Measurements from ENCODE around the gene FAM107B. TPM values are rescaled to one million over a fixed set of nuclear protein-coding genes. Genes with fewer than 3 reads are reported as not detected.
"Not testable (repeated sequence)": the region's sequence is repeated elsewhere in the genome, so short reads cannot be mapped to it uniquely, and the experiment has no call there.

FAM107B gene
- total and polyA plus RNA-seq, 8 donors: 22.6 to 105 (median 54.5) TPM

- 91 to 93% methylated on average over 3 of the region's 3 CpGs for WGBS, 2 donors
- intact Hi-C loops (cut with DNase I): no loop called here
- ATAC-seq (no peak), DNase-seq (no peak), FAIRE-seq (no peak)
- TF ChIP-seq, protein P1, sequence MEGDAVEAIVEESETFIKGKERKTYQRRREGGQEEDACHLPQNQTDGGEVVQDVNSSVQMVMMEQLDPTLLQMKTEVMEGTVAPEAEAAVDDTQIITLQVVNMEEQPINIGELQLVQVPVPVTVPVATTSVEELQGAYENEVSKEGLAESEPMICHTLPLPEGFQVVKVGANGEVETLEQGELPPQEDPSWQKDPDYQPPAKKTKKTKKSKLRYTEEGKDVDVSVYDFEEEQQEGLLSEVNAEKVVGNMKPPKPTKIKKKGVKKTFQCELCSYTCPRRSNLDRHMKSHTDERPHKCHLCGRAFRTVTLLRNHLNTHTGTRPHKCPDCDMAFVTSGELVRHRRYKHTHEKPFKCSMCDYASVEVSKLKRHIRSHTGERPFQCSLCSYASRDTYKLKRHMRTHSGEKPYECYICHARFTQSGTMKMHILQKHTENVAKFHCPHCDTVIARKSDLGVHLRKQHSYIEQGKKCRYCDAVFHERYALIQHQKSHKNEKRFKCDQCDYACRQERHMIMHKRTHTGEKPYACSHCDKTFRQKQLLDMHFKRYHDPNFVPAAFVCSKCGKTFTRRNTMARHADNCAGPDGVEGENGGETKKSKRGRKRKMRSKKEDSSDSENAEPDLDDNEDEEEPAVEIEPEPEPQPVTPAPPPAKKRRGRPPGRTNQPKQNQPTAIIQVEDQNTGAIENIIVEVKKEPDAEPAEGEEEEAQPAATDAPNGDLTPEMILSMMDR (IDR thresholded peaks at IDR 0.05): no peak
- Histone ChIP-seq H3K9me3 (no peaks in the 10 kb centered on the region), H3K36me3 (no peaks in the 10 kb centered on the region), H3K4me3 (no peak overlapping the region), H3K27ac (no peak overlapping the region), H3K4me1 (peaks cover 0 to 7% (median 4%) of the 10 kb centered on the region in 3 donors), H3K27me3 (no peaks in the 10 kb centered on the region)
Measured at GRCh38 chr10:14660831-14661230, 113.9 kb downstream of the FAM107B start.

GRCh38 chr10:14659626-14660196 lies 115.0 kb downstream of the FAM107B start:
- no peak for DNase-seq

GRCh38 chr10:14659137-14659536 lies 115.6 kb downstream of the FAM107B start:
- not testable (repeated sequence) for H3K27ac ChIP-seq

More at GRCh38 chr10:14659626-14660196, 115.0 kb downstream of the FAM107B start:
- ATAC-seq (peak in 2 of 4 donors; percentile 55 to 69), FAIRE-seq (no peak)
- Histone ChIP-seq H3K4me3 (no peak overlapping the region), H3K27ac (no peak overlapping the region), H3K36me3 (no peaks in the 10 kb centered on the region), H3K9me3 (no peaks in the 10 kb centered on the region), H3K4me1 (peaks cover 0 to 3% (median 0%) of the 10 kb centered on the region in 3 donors), H3K27me3 (no peaks in the 10 kb centered on the region)
- TF ChIP-seq, protein P1 (IDR thresholded peaks at IDR 0.05): no peak
- intact Hi-C loops (cut with DNase I): no loop called here
- WGBS, 2 donors: 81 to 85% methylated on average over 7 of the region's 7 CpGs

DNA sequence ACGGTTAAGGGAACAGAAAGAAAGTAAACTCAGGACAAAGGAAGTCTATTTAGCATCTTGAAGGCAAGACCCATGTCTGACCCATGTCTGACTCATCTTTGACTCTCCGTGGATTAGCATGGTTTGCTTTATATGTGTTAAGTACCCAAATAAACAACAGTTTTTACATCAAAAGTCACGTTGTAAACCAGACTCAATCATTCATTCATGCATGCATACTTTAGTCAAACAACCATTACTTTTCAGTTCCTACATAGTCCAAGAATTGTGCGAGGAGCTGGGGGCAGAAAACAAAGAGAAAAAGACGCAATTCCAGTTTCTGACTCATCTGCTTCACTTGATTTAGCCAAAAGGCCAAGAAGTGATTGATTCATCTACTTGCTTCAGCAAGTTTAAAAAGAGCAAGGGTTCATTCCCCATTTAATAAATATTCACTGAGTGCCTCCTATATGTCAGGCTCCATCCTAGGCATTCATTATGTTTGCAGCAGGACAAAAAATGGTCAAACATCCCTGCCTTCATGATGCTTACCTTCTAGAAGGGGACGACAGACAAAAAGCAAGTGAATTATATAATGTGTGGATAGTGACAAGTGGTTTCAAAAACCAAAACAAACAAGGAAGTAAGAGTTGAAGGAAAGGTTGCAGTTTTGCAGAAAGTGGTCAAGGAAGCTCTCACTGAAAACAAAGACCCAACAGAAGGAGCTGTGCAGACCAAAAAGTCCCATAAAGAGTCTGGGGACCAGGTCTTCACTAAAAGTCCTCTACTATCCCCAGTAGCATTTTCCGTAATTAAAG lies 116.2 kb downstream of the FAM107B start:
- FAIRE-seq (no peak), ATAC-seq (no peak), DNase-seq (no peak)
- intact Hi-C loops (cut with DNase I): no loop called here
- 74 to 77% methylated on average over 7 of the region's 7 CpGs for WGBS, 2 donors
- H3K4me3 ChIP-seq: no peak overlapping the region
- TF ChIP-seq, protein P1 (IDR thresholded peaks at IDR 0.05): no peak
- H3K27ac ChIP-seq: no peak overlapping the region
- H3K9me3 ChIP-seq: no peaks in the 10 kb centered on the region
- H3K27me3 ChIP-seq: no peaks in the 10 kb centered on the region
- H3K36me3 ChIP-seq: no peaks in the 10 kb centered on the region
- H3K4me1 ChIP-seq: peaks cover 9 to 14% (median 10%) of the 10 kb centered on the region in 3 donors

More at GRCh38 chr10:14659137-14659536, 115.6 kb downstream of the FAM107B start:
- WGBS, 2 donors: 96 to 98% methylated on average over 6 of the region's 6 CpGs
- H3K27me3 ChIP-seq; FAIRE-seq; DNase-seq; H3K4me3 ChIP-seq; intact Hi-C loops (cut with DNase I); H3K9me3 ChIP-seq; ATAC-seq; H3K4me1 ChIP-seq; H3K36me3 ChIP-seq: not testable (repeated sequence)

DNA sequence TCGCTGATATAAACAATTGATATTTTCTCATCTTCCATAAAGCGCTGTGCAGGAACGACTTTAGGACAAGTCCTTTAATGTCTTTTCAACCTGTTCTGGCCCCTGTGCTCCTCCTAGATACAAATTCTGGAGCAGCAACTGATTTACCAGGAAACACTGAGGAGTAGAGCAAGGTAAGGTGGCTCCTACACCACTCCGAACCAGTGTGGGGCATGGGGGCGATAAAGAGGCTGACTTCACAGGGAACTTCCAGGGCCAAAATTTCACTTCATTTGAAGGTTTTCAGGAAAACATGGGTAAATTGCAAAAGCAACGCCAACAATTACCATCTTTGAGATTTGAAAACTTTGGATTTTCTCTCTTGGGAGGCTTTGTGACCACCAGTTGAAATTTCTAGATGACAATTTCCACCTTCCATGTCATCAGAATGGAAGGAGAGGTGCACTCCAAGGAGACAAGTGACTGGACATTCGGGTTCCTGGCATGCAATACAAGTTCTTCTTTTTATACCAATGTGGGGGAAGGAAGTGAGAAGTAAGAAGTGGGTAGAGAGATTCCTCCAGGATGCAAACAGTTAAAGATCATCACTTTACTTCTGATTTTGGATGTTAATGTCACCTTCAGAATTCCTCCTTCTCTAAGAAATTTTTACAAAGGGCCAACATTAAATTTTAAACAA lies 118.5 kb downstream of the FAM107B start:
- Histone ChIP-seq H3K27ac (no peak overlapping the region), H3K36me3 (no peaks in the 10 kb centered on the region), H3K9me3 (no peaks in the 10 kb centered on the region), H3K4me1 (peaks cover 21 to 28% (median 27%) of the 10 kb centered on the region in 3 donors), H3K4me3 (no peak overlapping the region), H3K27me3 (no peaks in the 10 kb centered on the region)
- intact Hi-C loops (cut with DNase I): no loop called here
- DNase-seq: no peak
- FAIRE-seq: no peak
- no peak for ATAC-seq
- TF ChIP-seq, protein P1 (IDR thresholded peaks at IDR 0.05): no peak
- 88 to 92% methylated on average over 7 of the region's 7 CpGs for WGBS, 2 donors

Measured in pancreas (tissue), 10 donors.